HS-5 (cell line): ENCODE data around the gene TMEM178B.

ENCODE experiments used
- DNase-seq: peaks from one replicate; pipeline ENCODE4 v3.0.0-alpha.2; 2012; ENCODE audit warnings: low read depth

Gene TMEM178B

DNA sequence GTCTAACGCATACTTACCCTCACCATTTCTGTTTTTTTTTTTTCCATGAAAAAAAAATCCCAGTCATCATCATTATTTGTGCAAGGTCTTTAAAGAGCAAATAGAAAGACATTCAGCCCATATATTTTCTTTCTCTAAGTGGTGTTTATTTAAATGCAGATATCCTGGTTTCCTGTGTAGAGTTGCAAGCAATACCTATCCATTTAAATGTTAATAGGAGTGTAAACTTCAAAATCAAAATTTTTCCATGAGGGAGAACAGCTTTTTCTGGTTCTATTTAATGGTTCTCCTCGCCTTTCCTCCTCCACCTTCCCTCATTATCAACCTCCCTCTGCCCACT lies 357.2 kb downstream of the TMEM178B start:
- DNase-seq: no peak

GRCh38 chr7:141431711-141432110 lies 357.8 kb downstream of the TMEM178B start:
- DNase-seq: no peak

DNA sequence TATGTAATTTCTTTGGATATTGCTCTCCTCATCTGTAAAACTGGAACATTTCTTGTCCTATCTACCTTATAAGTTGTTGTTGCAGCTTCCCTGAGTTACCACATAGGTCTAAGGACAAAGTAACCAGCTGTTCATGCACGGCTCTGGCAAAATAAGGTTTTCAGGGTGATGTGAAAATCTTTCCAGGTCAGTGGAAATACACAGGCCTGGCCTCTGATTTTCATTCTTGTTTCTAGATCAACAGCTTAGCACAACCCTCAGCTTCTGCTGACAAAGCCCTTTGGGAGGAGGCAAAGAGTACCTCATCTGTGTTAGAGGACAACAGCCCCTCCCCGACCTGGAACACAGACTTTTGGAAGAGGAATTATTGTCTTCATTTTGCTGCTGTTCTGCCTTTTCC lies 359.8 kb downstream of the TMEM178B start:
- DNase-seq: no peak

DNA sequence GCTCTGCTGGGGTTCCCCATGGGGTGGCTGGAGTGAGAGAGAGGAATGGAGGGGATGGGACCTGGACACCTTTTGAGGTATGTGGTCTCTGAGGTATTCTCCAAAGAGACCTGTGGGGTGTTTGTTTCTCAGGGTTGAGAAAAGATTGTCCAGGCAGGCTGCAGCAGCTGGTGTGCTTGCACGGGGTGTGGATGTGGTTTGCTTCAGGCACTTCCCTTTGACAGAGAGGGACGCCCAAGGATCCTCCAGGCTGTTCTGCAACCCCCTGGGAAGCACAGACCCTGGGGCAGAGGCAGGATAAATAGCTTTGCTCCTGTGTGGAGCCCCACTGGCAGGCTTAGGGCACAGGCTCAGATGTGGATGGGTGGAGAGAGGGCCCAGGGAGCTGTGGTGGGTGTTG lies 362.3 kb downstream of the TMEM178B start:
- DNase-seq: no peak

GRCh38 chr7:141436575-141437075 lies 362.8 kb downstream of the TMEM178B start:
- DNase-seq: no peak

GRCh38 chr7:141439164-141439563 lies 365.3 kb downstream of the TMEM178B start:
- no peak for DNase-seq

DNA sequence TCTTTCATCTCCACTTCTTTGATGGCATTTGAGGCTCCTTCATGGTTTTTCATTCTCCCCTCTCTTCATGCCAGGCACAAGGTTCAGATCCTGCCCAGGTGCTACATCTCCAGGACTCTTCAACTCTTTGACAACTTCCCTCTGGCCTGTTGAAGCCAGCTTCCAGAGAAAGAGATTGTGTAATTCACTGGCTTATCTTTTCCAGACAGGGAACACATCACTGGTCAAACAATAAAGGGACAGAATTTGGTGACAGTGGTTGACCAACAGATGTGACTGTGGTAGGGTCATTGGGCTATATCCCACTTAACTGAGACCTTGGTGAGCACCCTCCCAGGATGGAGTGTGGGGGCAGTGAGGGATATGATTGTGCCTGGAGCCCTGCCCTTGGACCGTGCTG lies 365.9 kb downstream of the TMEM178B start:
- DNase-seq: no peak

- DNase-seq: no peak
Observed at GRCh38 chr7:141441837-141442627, 368.2 kb downstream of the TMEM178B start.

GRCh38 chr7:141442781-141443180 lies 368.9 kb downstream of the TMEM178B start:
- no peak for DNase-seq

DNA sequence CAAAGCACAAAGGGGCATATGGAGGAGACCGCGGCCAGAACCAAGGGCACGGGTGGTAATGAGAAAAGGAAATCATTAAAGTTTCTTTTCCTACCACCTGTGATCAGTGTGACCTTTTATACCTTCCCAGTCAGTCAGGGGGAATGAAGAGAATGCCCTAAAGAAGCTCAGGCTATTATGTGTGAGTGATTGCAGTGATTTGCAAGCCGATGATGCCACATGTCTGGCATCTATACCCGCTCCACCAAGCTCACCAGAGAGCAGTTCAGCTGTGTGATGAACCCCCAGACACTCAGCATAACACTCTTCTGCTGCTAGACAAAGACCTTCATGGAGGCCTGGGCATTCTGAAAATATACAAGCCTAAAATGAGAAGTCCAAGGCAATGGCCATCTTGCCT lies 371.1 kb downstream of the TMEM178B start:
- no peak for DNase-seq

GRCh38 chr7:141451232-141451631 lies 377.4 kb downstream of the TMEM178B start:
- DNase-seq: no peak

GRCh38 chr7:141452911-141453310 lies 379.0 kb downstream of the TMEM178B start:
- no peak for DNase-seq

- DNase-seq: no peak
Observed at GRCh38 chr7:141454338-141454737, 380.5 kb downstream of the TMEM178B start.

- DNase-seq: no peak
Observed at GRCh38 chr7:141455723-141456122, 381.9 kb downstream of the TMEM178B start.

DNA sequence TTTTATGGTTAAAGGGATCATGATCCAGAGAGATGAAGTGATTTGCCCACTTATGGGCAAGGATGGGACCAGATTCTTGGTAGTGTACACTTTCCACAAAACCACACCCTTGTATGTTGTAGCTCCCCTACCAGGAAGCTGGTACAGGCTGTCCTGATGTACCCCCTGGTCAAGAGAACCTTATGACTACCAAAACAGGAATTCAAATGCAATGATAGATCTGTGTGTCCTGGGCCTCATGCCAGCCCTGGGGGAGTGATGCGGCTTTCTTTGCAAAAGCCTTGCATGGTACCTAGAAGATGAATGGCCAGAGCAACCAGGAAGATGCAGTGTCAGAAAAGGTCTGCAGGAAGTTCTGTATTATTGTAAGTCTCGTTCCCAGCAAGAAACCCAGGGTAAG lies 382.4 kb downstream of the TMEM178B start:
- no peak for DNase-seq

GRCh38 chr7:141456711-141457110 lies 382.8 kb downstream of the TMEM178B start:
- no peak for DNase-seq

GRCh38 chr7:141460781-141461715 lies 387.2 kb downstream of the TMEM178B start:
- no peak for DNase-seq

DNA sequence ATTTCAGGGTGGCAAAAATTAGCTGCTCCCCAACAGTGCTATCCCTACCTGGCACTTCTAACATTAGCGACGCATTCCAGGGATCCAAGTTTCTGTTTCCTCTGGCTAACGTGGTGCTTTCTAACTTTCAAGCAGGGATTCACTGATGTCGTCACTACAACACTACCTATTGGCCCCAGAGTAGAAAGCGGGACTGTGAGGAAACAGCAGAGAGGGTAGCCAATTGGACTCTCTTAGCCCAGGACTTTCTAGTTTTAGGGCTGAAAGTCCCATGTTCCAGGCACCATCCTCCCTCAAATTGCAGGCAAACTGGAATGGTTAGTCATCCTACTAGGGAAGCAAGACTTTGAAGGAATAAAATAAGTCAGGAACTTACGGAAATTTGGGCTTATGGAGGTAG lies 388.1 kb downstream of the TMEM178B start:
- DNase-seq: no peak

GRCh38 chr7:141462958-141463357 lies 389.1 kb downstream of the TMEM178B start:
- no peak for DNase-seq

GRCh38 chr7:141463986-141464385 lies 390.1 kb downstream of the TMEM178B start:
- DNase-seq: no peak

DNA sequence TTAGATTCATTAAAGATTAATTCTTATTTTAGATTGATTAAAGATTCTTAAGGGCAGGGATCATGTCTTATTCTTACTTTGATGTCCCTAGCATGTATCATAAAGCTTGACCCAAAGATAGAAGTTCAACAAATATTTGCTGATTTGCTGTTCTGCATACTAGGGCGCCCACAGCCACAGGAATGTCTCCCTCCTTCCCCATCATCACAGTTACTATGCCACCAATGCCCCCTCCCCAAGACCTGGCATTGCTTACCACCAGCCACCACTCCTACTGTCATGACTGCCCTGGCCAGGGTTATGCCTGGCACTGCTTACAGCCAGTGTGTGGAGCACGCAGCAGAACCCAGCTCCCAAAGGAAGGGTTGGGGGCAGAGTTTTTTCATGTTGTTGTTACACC lies 390.7 kb downstream of the TMEM178B start:
- DNase-seq: no peak

DNA sequence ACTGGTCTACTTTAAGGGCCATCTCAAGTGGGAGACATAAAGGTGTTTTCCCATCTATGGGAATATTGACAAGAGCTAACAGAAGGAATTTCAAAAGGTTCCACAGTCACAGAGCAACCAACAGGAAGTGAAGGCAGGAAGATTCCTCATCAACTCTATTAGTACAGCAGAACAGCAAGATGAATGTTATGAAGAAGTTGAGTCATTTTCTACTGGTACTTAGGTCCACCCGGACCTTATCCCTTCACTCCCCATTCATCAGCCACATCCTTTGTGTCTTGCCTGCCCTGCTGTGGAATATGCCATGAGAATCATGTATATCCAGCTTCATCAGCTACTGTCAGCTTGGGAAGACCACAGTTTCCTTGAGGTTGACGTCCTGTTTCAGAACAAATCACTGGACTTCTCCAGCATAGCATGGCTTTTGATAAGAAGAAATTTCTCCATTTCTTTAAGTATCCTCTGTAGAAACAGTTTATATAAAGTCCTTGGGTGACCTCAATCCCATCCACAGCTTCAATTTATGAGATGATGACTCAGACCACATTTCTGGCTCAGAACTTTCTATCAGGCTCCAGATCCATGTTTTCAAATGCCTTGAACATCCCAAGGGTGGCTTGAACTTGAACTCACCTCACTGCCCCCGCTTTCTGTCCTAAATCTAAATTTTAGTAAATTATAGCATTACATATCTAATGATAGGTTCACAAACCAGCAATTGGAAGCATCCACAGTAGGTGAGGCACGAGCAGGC lies 392.5 kb downstream of the TMEM178B start:
- DNase-seq: no peak
